GM23248 (cell line): ENCODE results near the gene COA7.

Source experiments
- EZH2 ChIP-seq: fragments of 200-600 bp; sonication (generic); IDR thresholded peaks from 2 replicates; pipeline ENCODE4 v1.6.1; 2018; ENCODE audit warnings: antibody characterized with exemption, mild to moderate bottlenecking; ENCODE audit not compliant: insufficient read depth, poor library complexity, severe bottlenecking
- EZH2phosphoT487 ChIP-seq: fragments of 200-600 bp; sonication (generic); IDR thresholded peaks from 2 replicates; pipeline ENCODE4 v1.6.1; 2018; ENCODE audit warnings: antibody characterized with exemption, moderate library complexity, mild to moderate bottlenecking, low read depth; ENCODE audit not compliant: insufficient read depth

DNA sequence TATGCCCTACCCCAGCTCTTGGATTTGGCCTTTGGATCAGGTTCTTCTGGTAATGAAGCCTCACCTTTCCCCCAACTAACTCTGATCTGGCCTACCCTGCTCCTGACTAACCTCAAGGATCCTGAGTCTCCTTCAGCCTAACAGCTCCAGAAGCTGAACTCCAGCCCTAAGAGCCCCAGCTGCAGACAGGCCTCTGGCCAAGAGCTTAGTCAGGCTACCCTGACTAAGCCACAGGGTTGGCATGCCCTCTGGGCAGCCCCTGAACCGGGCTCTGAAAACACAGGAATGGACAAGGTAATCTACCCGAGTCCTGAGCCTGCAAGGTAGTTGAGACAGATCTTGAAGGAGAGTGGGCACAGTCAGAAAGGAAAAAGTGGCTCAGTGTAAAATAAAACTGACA is 29.4 kb downstream of the COA7 start:
- TF ChIP-seq EZH2 = no peak
- no peak for TF ChIP-seq EZH2phosphoT487
